ENCODE data around the gene AGMO. TPM values are rescaled to one million over a fixed set of nuclear protein-coding genes. Genes with fewer than 3 reads are reported as not detected.

The AGMO gene
- total RNA-seq, 2 experiments from 2014 or later = not detected

GRCh38 chr7:15341817-15342216, 220.0 kb downstream of the AGMO start:
- no peak for DNase-seq

GRCh38 chr7:15336146-15336545, 225.7 kb downstream of the AGMO start:
- Mint-ChIP-seq H3K36me3 (no peaks in the 10 kb centered on the region), H3K27ac (no peak overlapping the region), H3K4me3 (no peak overlapping the region), H3K9me3 (peaks cover 6% of the 10 kb centered on the region), H3K27me3 (no peaks in the 10 kb centered on the region), H3K4me1 (ENCODE audit: low read depth) (no peaks in the 10 kb centered on the region)
- intact Hi-C loops (cut with micrococcal nuclease) = no loop called here
- no peak for DNase-seq
- POLR2A ChIA-PET = no interaction called here
- CTCF ChIA-PET = no interaction called here

More at GRCh38 chr7:15341817-15342216, 220.0 kb downstream of the AGMO start:
- Mint-ChIP-seq H3K4me3 (no peak overlapping the region), H3K27ac (no peak overlapping the region), H3K4me1 (ENCODE audit: low read depth) (no peaks in the 10 kb centered on the region), H3K36me3 (no peaks in the 10 kb centered on the region), H3K9me3 (peaks cover 6% of the 10 kb centered on the region), H3K27me3 (no peaks in the 10 kb centered on the region)
- intact Hi-C loops (cut with micrococcal nuclease) = no loop called here
- ChIA-PET CTCF (interaction anchor here (0.5 kb wide), 1 partner anchor 1198 kb away, joined by 3 read pairs; no protein-coding TSS in a partner anchor), POLR2A (no interaction called here)

GRCh38 chr7:15335390-15335789, 226.4 kb downstream of the AGMO start:
- no peaks in the 10 kb centered on the region for H3K27me3 Mint-ChIP-seq
- no peak overlapping the region for H3K27ac Mint-ChIP-seq
- peaks cover 6% of the 10 kb centered on the region for H3K9me3 Mint-ChIP-seq
- H3K4me1 Mint-ChIP-seq (ENCODE audit: low read depth) = no peaks in the 10 kb centered on the region
- no peaks in the 10 kb centered on the region for H3K36me3 Mint-ChIP-seq
- DNase-seq = no peak
- CTCF ChIA-PET = no interaction called here
- H3K4me3 Mint-ChIP-seq = no peak overlapping the region
- POLR2A ChIA-PET = no interaction called here
- intact Hi-C loops (cut with micrococcal nuclease) = no loop called here

GRCh38 chr7:15334536-15335263, 227.1 kb downstream of the AGMO start:
- intact Hi-C loops (cut with micrococcal nuclease) = no loop called here
- CTCF ChIA-PET = no interaction called here
- POLR2A ChIA-PET = no interaction called here
- no peak overlapping the region for H3K27ac Mint-ChIP-seq
- peaks cover 6% of the 10 kb centered on the region for H3K9me3 Mint-ChIP-seq
- no peak overlapping the region for H3K4me3 Mint-ChIP-seq
- DNase-seq = no peak
- no peaks in the 10 kb centered on the region for H3K27me3 Mint-ChIP-seq
- no peaks in the 10 kb centered on the region for H3K36me3 Mint-ChIP-seq
- H3K4me1 Mint-ChIP-seq (ENCODE audit: low read depth) = no peaks in the 10 kb centered on the region

- H3K4me3 Mint-ChIP-seq = no peak overlapping the region
- intact Hi-C loops (cut with micrococcal nuclease) = no loop called here
Observed at GRCh38 chr7:15332956-15333355, 228.9 kb downstream of the AGMO start.

GRCh38 chr7:15330943-15331342, 230.9 kb downstream of the AGMO start:
- H3K27ac Mint-ChIP-seq = no peak overlapping the region
- H3K4me3 Mint-ChIP-seq = no peak overlapping the region
- intact Hi-C loops (cut with micrococcal nuclease) = no loop called here
- H3K27me3 Mint-ChIP-seq = no peaks in the 10 kb centered on the region
- H3K36me3 Mint-ChIP-seq = no peaks in the 10 kb centered on the region
- POLR2A ChIA-PET = no interaction called here
- DNase-seq = no peak
- no peaks in the 10 kb centered on the region for H3K4me1 Mint-ChIP-seq (ENCODE audit: low read depth)
- CTCF ChIA-PET = no interaction called here
- no peaks in the 10 kb centered on the region for H3K9me3 Mint-ChIP-seq

More at GRCh38 chr7:15332956-15333355, 228.9 kb downstream of the AGMO start:
- Mint-ChIP-seq H3K27ac (no peak overlapping the region), H3K36me3 (no peaks in the 10 kb centered on the region), H3K4me1 (ENCODE audit: low read depth) (no peaks in the 10 kb centered on the region), H3K9me3 (no peaks in the 10 kb centered on the region), H3K27me3 (no peaks in the 10 kb centered on the region)
- DNase-seq = no peak
- CTCF ChIA-PET = no interaction called here
- POLR2A ChIA-PET = no interaction called here

GRCh38 chr7:15327001-15327400, 234.8 kb downstream of the AGMO start:
- H3K27me3 Mint-ChIP-seq = no peaks in the 10 kb centered on the region
- H3K4me1 Mint-ChIP-seq (ENCODE audit: low read depth) = no peaks in the 10 kb centered on the region
- H3K36me3 Mint-ChIP-seq = no peaks in the 10 kb centered on the region
- H3K9me3 Mint-ChIP-seq = no peaks in the 10 kb centered on the region
- intact Hi-C loops (cut with micrococcal nuclease) = no loop called here
- no peak overlapping the region for H3K27ac Mint-ChIP-seq
- ChIA-PET POLR2A (no interaction called here), CTCF (no interaction called here)
- H3K4me3 Mint-ChIP-seq = no peak overlapping the region
- DNase-seq = no peak

GRCh38 chr7:15326044-15326644, 235.7 kb downstream of the AGMO start:
- Mint-ChIP-seq H3K27ac (no peak overlapping the region), H3K36me3 (no peaks in the 10 kb centered on the region), H3K27me3 (no peaks in the 10 kb centered on the region), H3K9me3 (no peaks in the 10 kb centered on the region), H3K4me3 (no peak overlapping the region), H3K4me1 (ENCODE audit: low read depth) (no peaks in the 10 kb centered on the region)
- CTCF ChIA-PET = no interaction called here
- intact Hi-C loops (cut with micrococcal nuclease) = loop anchor here (1.0 kb wide), 1 partner anchor 745 kb away; no protein-coding TSS in a partner anchor
- POLR2A ChIA-PET = no interaction called here
- no peak for DNase-seq

- intact Hi-C loops (cut with micrococcal nuclease) = no loop called here
- H3K4me1 Mint-ChIP-seq (ENCODE audit: low read depth) = no peaks in the 10 kb centered on the region
- ChIA-PET CTCF (interaction anchor here (0.9 kb wide), 1 partner anchor 398 kb away, joined by 3 read pairs; no protein-coding TSS in a partner anchor), POLR2A (no interaction called here)
- no peaks in the 10 kb centered on the region for H3K36me3 Mint-ChIP-seq
- no peaks in the 10 kb centered on the region for H3K9me3 Mint-ChIP-seq
- DNase-seq = no peak
- H3K27me3 Mint-ChIP-seq = no peaks in the 10 kb centered on the region
- H3K27ac Mint-ChIP-seq = no peak overlapping the region
- no peak overlapping the region for H3K4me3 Mint-ChIP-seq
Observed at GRCh38 chr7:15323550-15323949, 238.3 kb downstream of the AGMO start.

- no peak for DNase-seq
- no peaks in the 10 kb centered on the region for H3K9me3 Mint-ChIP-seq
- no peak overlapping the region for H3K4me3 Mint-ChIP-seq
- H3K27ac Mint-ChIP-seq = no peak overlapping the region
- ChIA-PET POLR2A (no interaction called here), CTCF (no interaction called here)
- H3K36me3 Mint-ChIP-seq = no peaks in the 10 kb centered on the region
- intact Hi-C loops (cut with micrococcal nuclease) = no loop called here
- no peaks in the 10 kb centered on the region for H3K27me3 Mint-ChIP-seq
- no peaks in the 10 kb centered on the region for H3K4me1 Mint-ChIP-seq (ENCODE audit: low read depth)
Observed at GRCh38 chr7:15317215-15317614, 244.6 kb downstream of the AGMO start.

GRCh38 chr7:15315678-15316077, 246.1 kb downstream of the AGMO start:
- Mint-ChIP-seq H3K4me3 (no peak overlapping the region), H3K27ac (no peak overlapping the region), H3K9me3 (no peaks in the 10 kb centered on the region), H3K27me3 (no peaks in the 10 kb centered on the region), H3K36me3 (no peaks in the 10 kb centered on the region), H3K4me1 (ENCODE audit: low read depth) (no peaks in the 10 kb centered on the region)
- DNase-seq = no peak
- ChIA-PET POLR2A (no interaction called here), CTCF (no interaction called here)
- intact Hi-C loops (cut with micrococcal nuclease) = no loop called here

- ChIA-PET POLR2A (no interaction called here), CTCF (no interaction called here)
- no peak for DNase-seq
- H3K4me1 Mint-ChIP-seq (ENCODE audit: low read depth) = no peaks in the 10 kb centered on the region
- H3K27ac Mint-ChIP-seq = no peak overlapping the region
- intact Hi-C loops (cut with micrococcal nuclease) = no loop called here
- H3K36me3 Mint-ChIP-seq = no peaks in the 10 kb centered on the region
- no peaks in the 10 kb centered on the region for H3K27me3 Mint-ChIP-seq
- H3K9me3 Mint-ChIP-seq = no peaks in the 10 kb centered on the region
- H3K4me3 Mint-ChIP-seq = no peak overlapping the region
Observed at GRCh38 chr7:15314922-15315321, 246.9 kb downstream of the AGMO start.

GRCh38 chr7:15313361-15313760, 248.5 kb downstream of the AGMO start:
- ChIA-PET POLR2A (no interaction called here), CTCF (no interaction called here)
- no peak for DNase-seq
- Mint-ChIP-seq H3K27me3 (no peaks in the 10 kb centered on the region), H3K36me3 (no peaks in the 10 kb centered on the region), H3K27ac (no peak overlapping the region), H3K4me3 (no peak overlapping the region), H3K4me1 (ENCODE audit: low read depth) (no peaks in the 10 kb centered on the region), H3K9me3 (no peaks in the 10 kb centered on the region)
- intact Hi-C loops (cut with micrococcal nuclease) = no loop called here

Data from activated CD4-positive, alpha-beta memory T cell treated with anti-CD3 and anti-CD28 coated beads for 36 hours (primary cell).